A549 (cell line): ENCODE data around the gene ARPC1B. TPM values are rescaled to one million over a fixed set of nuclear protein-coding genes. Genes with fewer than 3 reads are reported as not detected.
"Not testable (repeated sequence)": the region's sequence is repeated elsewhere in the genome, so short reads cannot be mapped to it uniquely, and the experiment has no call there.

Source experiments
- ATAC-seq, 2 experiments: fragments of 200-7000 bp in 1 of 2; fragments of >200 bp in 1 of 2; cut with Nextera tagmentation in 1 of 2; cut with Tn5 transposase in 1 of 2; 3 replicates each; pipeline versions ENCODE4 v1.8.0 to v1.9.1; 2018 to 2020; ENCODE audit warnings: mild to moderate bottlenecking in 1 of 2, moderate library complexity in 1 of 2
- CTCF ChIA-PET: fragments of 300-600 bp; sonication (Branson Sonifier 250); formaldehyde crosslinking; extraction: SDS; loops from one replicate; lab custom pipeline; 2021; ENCODE audit warnings: antibody characterized with exemption, inconsistent platforms; lab: Yijun Ruan, JAX
- POLR2A ChIA-PET: fragments of 350-600 bp; formaldehyde crosslinking; extraction: SDS; loops from one replicate; lab custom pipeline; 2021; ENCODE audit warnings: antibody characterized with exemption, inconsistent platforms; lab: Yijun Ruan, JAX
- DNase-seq, 2 experiments: peaks; one replicate each; pipeline versions ENCODE4 v3.0.0 to v3.0.0-alpha.2; 2011 to 2016; ENCODE audit warnings: low read depth in 1 of 2, low spot score in 1 of 2
- FAIRE-seq: peaks from 2 replicates; lab custom pipeline; 2011; peaks lifted over from hg19 to GRCh38; lab: Jason Lieb, UNC
- H3K27ac ChIP-seq, 2 experiments: fragments of >200 bp; sonication (Bioruptor Twin); formaldehyde crosslinking; 3 replicates each; pipeline ENCODE4 v1.5.1; 2016 to 2017
- H3K4me1 ChIP-seq: fragments of >200 bp; sonication (Bioruptor Twin); formaldehyde crosslinking; 3 replicates; pipeline ENCODE4 v1.6.1; 2016
- H3K4me2 ChIP-seq: fragments of >200 bp; sonication (Bioruptor Twin); formaldehyde crosslinking; 3 replicates; pipeline ENCODE4 v1.6.1; 2016
- H3K4me3 ChIP-seq: fragments of >200 bp; sonication (Bioruptor Twin); formaldehyde crosslinking; 3 replicates; pipeline ENCODE4 v1.5.1; 2016
- H3K9me3 ChIP-seq: fragments of >200 bp; sonication (Bioruptor Twin); formaldehyde crosslinking; 3 replicates; pipeline ENCODE4 v1.6.1; 2016
- BCL3 ChIP-seq: fragments of >200 bp; sonication (Bioruptor Twin); formaldehyde crosslinking; IDR thresholded peaks from 3 replicates; pipeline ENCODE4 v1.6.1; 2016
- BHLHE40 ChIP-seq: IDR thresholded peaks from 2 replicates; pipeline ENCODE4 v1.6.1; 2012; ENCODE audit warnings: low read depth, low read length, inconsistent platforms
- CEBPB ChIP-seq, 2 experiments: fragments of >200 bp in 1 of 2; sonication (Bioruptor Twin) in 1 of 2; formaldehyde crosslinking in 1 of 2; IDR thresholded peaks; 2 replicates each; pipeline ENCODE4 v1.6.1; 2012 to 2016
- CHD4 ChIP-seq: fragments of 200-600 bp; sonication (generic); IDR thresholded peaks from 2 replicates; pipeline ENCODE4 v1.6.1; 2016; ENCODE audit warnings: antibody characterized with exemption, mild to moderate bottlenecking, borderline replicate concordance
- CTCF ChIP-seq: fragments of >200 bp; sonication (Bioruptor Twin); formaldehyde crosslinking; IDR thresholded peaks from 3 replicates; pipeline ENCODE4 v1.5.1; 2016
- E2F6 ChIP-seq: IDR thresholded peaks from 2 replicates; pipeline ENCODE4 v1.6.1; 2012; ENCODE audit warnings: low read depth, borderline replicate concordance
- EHF ChIP-seq: fragments of 250-450 bp; sonication (Bioruptor Pico); IDR thresholded peaks from 2 replicates; pipeline ENCODE4 v1.5.0; 2020; ENCODE audit warnings: mild to moderate bottlenecking
- EP300 ChIP-seq, 2 experiments: fragments of >200 bp; sonication (Bioruptor Twin); formaldehyde crosslinking; IDR thresholded peaks; 2 replicates in 1 of 2; 3 replicates in 1 of 2; pipeline ENCODE4 v1.6.1; 2016 to 2017
- JUNB ChIP-seq: fragments of >200 bp; sonication (Bioruptor Twin); formaldehyde crosslinking; IDR thresholded peaks from 2 replicates; pipeline ENCODE4 v1.6.1; 2016
- KDM5A ChIP-seq: fragments of 200-600 bp; sonication (generic); IDR thresholded peaks from 2 replicates; pipeline ENCODE4 v1.6.1; 2016; ENCODE audit warnings: antibody characterized with exemption, mild to moderate bottlenecking
- MAFK ChIP-seq: fragments of 450-650 bp; IDR thresholded peaks from 2 replicates; pipeline ENCODE4 v1.6.1; 2014; ENCODE audit not compliant: partially characterized antibody
- MAX ChIP-seq: IDR thresholded peaks from 2 replicates; pipeline ENCODE4 v1.6.1; 2012
- MAZ ChIP-seq: fragments of 150-350 bp; IDR thresholded peaks from 2 replicates; pipeline ENCODE4 v1.6.1; 2014; ENCODE audit warnings: antibody characterized with exemption, low read depth, low read length, borderline replicate concordance
- MYC ChIP-seq: IDR thresholded peaks from 2 replicates; pipeline ENCODE4 v1.6.1; 2012; ENCODE audit warnings: mild to moderate bottlenecking, inconsistent platforms, low read length, improper control_type of control experiment, borderline replicate concordance
- NFE2L2 ChIP-seq: fragments of 150-350 bp; conservative IDR thresholded peaks from 2 replicates; pipeline ENCODE4 v1.6.1; 2014; ENCODE audit warnings: low read length
- NPAS2 ChIP-seq: fragments of 250-450 bp; sonication (Bioruptor Pico); IDR thresholded peaks from 2 replicates; pipeline ENCODE4 v1.8.0; 2022; ENCODE audit warnings: mild to moderate bottlenecking, moderate library complexity, borderline replicate concordance
- PBX3 ChIP-seq: IDR thresholded peaks from 2 replicates; pipeline ENCODE4 v1.6.1; 2012
- RAD21 ChIP-seq, 2 experiments: fragments of >200 bp in 1 of 2; sonication (Bioruptor Twin) in 1 of 2; formaldehyde crosslinking in 1 of 2; IDR thresholded peaks in 1 of 2; conservative IDR thresholded peaks in 1 of 2; 2 replicates in 1 of 2; 3 replicates in 1 of 2; pipeline ENCODE4 v1.6.1; 2012 to 2018; ENCODE audit warnings: inconsistent platforms in 1 of 2
- SMC3 ChIP-seq: fragments of >200 bp; sonication (Bioruptor Twin); formaldehyde crosslinking; IDR thresholded peaks from 3 replicates; pipeline ENCODE4 v1.6.1; 2018; ENCODE audit warnings: inconsistent platforms
- TFCP2L1 ChIP-seq: fragments of 250-450 bp; sonication (Bioruptor Pico); IDR thresholded peaks from 2 replicates; pipeline ENCODE4 v1.5.0; 2021; ENCODE audit warnings: mild to moderate bottlenecking
- USF2 ChIP-seq: fragments of 450-650 bp; IDR thresholded peaks from 2 replicates; pipeline ENCODE4 v1.6.1; 2014; ENCODE audit warnings: antibody characterized with exemption
- ZNF302 ChIP-seq: fragments of 250-450 bp; sonication (Bioruptor Pico); IDR thresholded peaks from 2 replicates; pipeline ENCODE4 v1.9.0; 2021; ENCODE audit warnings: inconsistent platforms, mild to moderate bottlenecking, moderate library complexity
- WGBS: methylation state at CpG from one replicate; pipeline ENCODE4 v1.1.6; 2017; ENCODE audit errors: missing lambda C conversion rate; 5-methylcytosine and 5-hydroxymethylcytosine counted together
- polyA plus RNA-seq, 4 experiments: library from polyadenylated mRNA; depleted of rRNA in 3 of 4; stranded (reverse); fragments of >200 nt; fragmentation: RNase III in 1 of 4; extraction: RNeasy Plus Mini Kit Qiagen cat#74134 plus additional on column Dnase treatment in 1 of 4; gene quantifications; 2 replicates in 3 of 4; 3 replicates in 1 of 4; pipeline ENCODE4 v1.2.3, GENCODE V29; 2011 to 2017

ARPC1B gene
- polyA plus RNA-seq, 2 of the 4 experiments (the other 2 are of a cell fraction): 197 to 294 TPM

- ATAC-seq (no peak), FAIRE-seq (no peak), DNase-seq (no peak)
- no peaks in the 10 kb centered on the region for H3K9me3 ChIP-seq
- 96% methylated on average over 2 of the region's 2 CpGs for WGBS
- POLR2A ChIA-PET: no interaction called here
- peaks cover 31% of the 10 kb centered on the region for H3K4me1 ChIP-seq
- no peak for TF ChIP-seq NPAS2 (CRISPR knock-in tag)
- TF ChIP-seq E2F6: no peak
- no peak for TF ChIP-seq NFE2L2
- TF ChIP-seq MAZ: no peak
- no peak for TF ChIP-seq ZNF302 (CRISPR knock-in tag)
- no peak for TF ChIP-seq JUNB
- TF ChIP-seq CEBPB (IDR thresholded peaks at IDR 0.05): no peak
- no peak for TF ChIP-seq CHD4
- no peak for TF ChIP-seq MAX
- no peak for TF ChIP-seq MYC
- no peak for TF ChIP-seq BCL3
- TF ChIP-seq PBX3: no peak
- TF ChIP-seq BHLHE40: no peak
- TF ChIP-seq MAFK: no peak
- no peak for TF ChIP-seq TFCP2L1 (CRISPR knock-in tag)
- TF ChIP-seq USF2: no peak
- TF ChIP-seq EP300 (IDR thresholded peaks at IDR 0.05): no peak
- TF ChIP-seq KDM5A: no peak
- TF ChIP-seq EHF (CRISPR knock-in tag): no peak
- CTCF ChIA-PET: no interaction called here
- H3K4me2 ChIP-seq: peak overlapping the region; percentile 95
- H3K4me3 ChIP-seq: no peak overlapping the region
- H3K27ac ChIP-seq: no peak overlapping the region
Measured at GRCh38 chr7:99410635-99411034, 36.1 kb downstream of the ARPC1B start.

GRCh38 chr7:99415513-99416127, 41.1 kb downstream of the ARPC1B start:
- TF ChIP-seq RAD21 (conservative IDR thresholded peaks at IDR 0.05 in 1 of 2, IDR thresholded peaks at IDR 0.05 in 1 of 2) (peak; percentile 53 to 68; a peak in 4 of 5 replicates), SMC3 (peak; percentile 42; the same call in 2 of the 3 replicates), CTCF (peak; percentile 56)
- CTCF ChIA-PET: interaction anchor here (0.6 to 4.1 kb wide), 13 partner anchors 9 to 206 kb away, joined by 3 to 29 read pairs (median 3); no protein-coding TSS in a partner anchor
- POLR2A ChIA-PET: interaction anchor here (1.1 kb wide), 1 partner anchor 8 kb away, joined by 3 read pairs; no protein-coding TSS in a partner anchor

More at GRCh38 chr7:99415513-99416127, 41.1 kb downstream of the ARPC1B start:
- not testable (repeated sequence) for FAIRE-seq, H3K9me3 ChIP-seq, H3K4me2 ChIP-seq, H3K4me3 ChIP-seq, H3K27ac ChIP-seq
- peak in 1 of 2 experiments; percentile 72 for DNase-seq
- H3K4me1 ChIP-seq: peaks cover 13% of the 10 kb centered on the region; the same call in 1 of the 3 replicates
- 37% methylated on average over 17 of the region's 17 CpGs for WGBS
- ATAC-seq: peak in 1 of 2 experiments; percentile 16; a peak in 1 of 6 replicates
